Activated naive CD8-positive, alpha-beta T cell treated with anti-CD3 and anti-CD28 coated beads for 36 hours (primary cell): Measurements from ENCODE around the gene CHRDL2. TPM values are rescaled to one million over a fixed set of nuclear protein-coding genes. Genes with fewer than 3 reads are reported as not detected.
A peak's percentile ranks its signal among the peaks of the same experiment; 100 is the strongest.

Experiments used
- DNase-seq: peaks from one replicate; pipeline ENCODE4 v3.0.0; 2021
- H3K27ac Mint-ChIP-seq: one replicate; pipeline ENCODE4 v1.8.0; 2022; ENCODE audit warnings: mild to moderate bottlenecking, moderate library complexity, mixed read lengths
- H3K27me3 Mint-ChIP-seq: one replicate; pipeline ENCODE4 v1.8.0; 2022; ENCODE audit warnings: mild to moderate bottlenecking, mixed read lengths
- H3K36me3 Mint-ChIP-seq: one replicate; pipeline ENCODE4 v1.8.0; 2021; ENCODE audit warnings: mild to moderate bottlenecking, mixed read lengths
- H3K4me1 Mint-ChIP-seq: one replicate; pipeline ENCODE4 v1.8.0; 2021; ENCODE audit warnings: mixed read lengths
- H3K4me3 Mint-ChIP-seq: one replicate; pipeline ENCODE4 v1.8.0; 2022; ENCODE audit warnings: mild to moderate bottlenecking, moderate library complexity, mixed read lengths
- H3K9me3 Mint-ChIP-seq: one replicate; pipeline ENCODE4 v1.8.0; 2022; ENCODE audit warnings: mixed read lengths
- total RNA-seq, 2 experiments: library from RNA; stranded (reverse); gene quantifications; one replicate each; pipeline ENCODE4 v1.2.3, GENCODE V29; 2021

Gene CHRDL2
- total RNA-seq, 2 experiments from 2014 or later: not detected

DNA sequence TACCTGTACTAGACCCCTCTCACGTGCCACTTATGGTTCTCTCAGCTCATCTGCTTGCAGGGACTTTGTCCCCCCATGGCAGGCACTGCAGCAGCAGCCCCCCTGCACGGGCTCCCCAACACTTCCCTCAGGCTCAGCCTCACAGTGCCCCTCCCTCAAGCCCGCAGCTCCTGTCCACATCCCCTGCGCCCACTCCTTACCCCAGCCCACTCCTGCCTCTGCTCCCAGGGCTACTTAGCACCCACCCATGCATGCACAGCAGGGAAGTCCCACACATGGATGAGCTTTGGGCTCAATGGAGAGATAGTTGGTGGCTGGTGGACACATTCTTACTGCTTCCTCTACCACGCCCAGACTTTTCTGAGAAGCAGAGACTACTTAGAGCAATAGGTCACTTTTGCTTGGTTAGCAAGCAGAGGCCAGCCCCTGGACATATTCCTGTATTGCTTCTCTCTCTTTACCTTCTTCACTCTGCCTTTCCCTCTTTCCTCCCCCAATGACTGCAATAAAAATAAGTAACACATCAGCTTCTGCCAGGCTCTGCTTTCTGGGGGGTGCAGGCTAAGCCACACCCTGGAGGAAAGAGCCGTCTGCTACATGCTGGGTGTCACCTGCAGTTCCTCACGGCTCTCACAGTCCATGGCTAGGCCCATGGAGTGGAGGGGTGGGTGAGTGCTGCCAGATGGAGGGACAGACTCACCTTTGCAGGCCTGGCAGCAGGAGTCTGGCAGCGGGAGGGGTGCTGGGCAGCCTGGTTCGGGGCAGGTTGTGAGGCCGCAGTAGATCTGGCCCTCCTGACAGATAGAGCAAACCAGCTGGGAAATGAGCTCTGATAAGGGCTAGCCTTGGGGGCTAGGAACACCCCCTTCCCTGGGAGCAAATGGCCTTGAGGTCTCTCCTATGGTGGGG is 23.4 kb downstream of the CHRDL2 start:
- H3K9me3 Mint-ChIP-seq: no peaks in the 10 kb centered on the region
- DNase-seq: no peak
- no peaks in the 10 kb centered on the region for H3K4me1 Mint-ChIP-seq
- H3K27ac Mint-ChIP-seq: no peak overlapping the region
- H3K36me3 Mint-ChIP-seq: no peaks in the 10 kb centered on the region
- H3K27me3 Mint-ChIP-seq: no peaks in the 10 kb centered on the region
- no peak overlapping the region for H3K4me3 Mint-ChIP-seq

DNA sequence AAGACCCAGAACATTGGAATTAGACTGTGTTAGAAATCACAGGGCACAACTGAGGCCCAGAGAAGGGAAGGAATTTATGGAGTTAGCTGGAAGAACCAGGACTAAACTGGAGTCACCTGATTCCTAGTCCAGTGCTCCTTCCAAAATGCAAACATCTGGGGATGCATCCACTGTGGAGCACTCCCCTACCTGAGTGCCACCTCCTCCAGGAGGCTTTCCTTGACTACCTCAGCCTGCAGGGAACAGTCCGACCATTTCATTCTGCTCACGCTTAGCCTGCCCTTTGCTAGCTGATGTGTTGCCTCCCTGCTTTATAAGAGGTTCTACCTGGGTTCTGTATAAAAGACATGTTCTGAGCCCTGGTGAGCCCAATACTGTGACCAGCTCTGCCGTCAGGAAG is 24.0 kb downstream of the CHRDL2 start:
- Mint-ChIP-seq H3K4me3 (no peak overlapping the region), H3K9me3 (no peaks in the 10 kb centered on the region), H3K27ac (no peak overlapping the region), H3K4me1 (no peaks in the 10 kb centered on the region), H3K27me3 (no peaks in the 10 kb centered on the region), H3K36me3 (no peaks in the 10 kb centered on the region)
- DNase-seq: no peak

DNA sequence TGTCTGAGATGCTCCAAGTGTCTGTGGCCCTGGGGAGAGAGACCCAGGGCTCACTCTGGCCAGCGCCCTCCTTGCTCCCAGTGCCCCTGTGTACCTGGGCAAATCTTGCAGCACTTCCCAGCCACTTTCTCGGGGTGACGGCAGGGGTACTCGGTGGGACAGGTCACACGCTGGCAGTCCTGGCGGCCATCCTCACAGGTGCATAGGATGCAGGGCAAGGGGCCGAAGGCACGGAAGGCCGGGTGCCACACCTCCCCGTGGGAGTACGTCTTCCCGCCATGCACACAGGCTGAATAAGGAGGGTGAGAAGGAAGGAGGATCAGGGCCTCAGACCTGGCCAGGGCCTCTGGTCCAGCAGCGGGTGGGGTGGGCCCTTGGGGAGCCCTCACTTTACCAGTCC is 28.0 kb downstream of the CHRDL2 start:
- H3K36me3 Mint-ChIP-seq: no peaks in the 10 kb centered on the region
- H3K27me3 Mint-ChIP-seq: no peaks in the 10 kb centered on the region
- no peak overlapping the region for H3K27ac Mint-ChIP-seq
- H3K9me3 Mint-ChIP-seq: no peaks in the 10 kb centered on the region
- no peak overlapping the region for H3K4me3 Mint-ChIP-seq
- no peak for DNase-seq
- no peaks in the 10 kb centered on the region for H3K4me1 Mint-ChIP-seq

DNA sequence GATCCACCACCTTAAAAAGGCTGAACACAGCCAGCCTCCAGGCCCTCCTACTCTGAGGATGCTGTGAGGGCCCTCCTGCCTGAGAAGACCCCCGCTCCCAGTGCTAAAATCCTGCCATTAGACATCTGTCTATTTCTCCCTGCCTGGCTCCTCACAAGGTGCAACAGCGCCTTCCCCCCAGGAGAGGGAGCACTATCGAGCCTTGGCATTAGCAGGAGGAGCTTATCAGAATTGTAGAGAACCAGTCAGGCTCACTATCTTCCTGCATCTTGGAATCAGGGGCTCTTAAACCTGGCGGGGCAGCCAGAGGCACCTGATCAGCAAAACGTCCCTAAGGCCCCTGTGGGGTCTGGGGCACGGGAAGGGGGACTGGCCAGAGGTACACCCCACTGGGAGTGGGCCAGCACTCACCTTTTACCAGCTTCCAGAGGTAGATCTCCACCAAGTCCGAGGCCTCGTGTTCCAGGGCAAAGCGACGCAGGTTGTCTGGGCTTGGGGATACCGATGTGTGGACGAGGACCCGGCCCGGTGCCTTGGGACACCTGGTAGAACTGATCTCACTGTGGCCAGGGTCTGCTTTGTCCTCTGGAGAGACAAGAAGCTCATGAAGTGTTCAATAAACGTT is 28.7 kb downstream of the CHRDL2 start:
- H3K4me1 Mint-ChIP-seq: no peaks in the 10 kb centered on the region
- H3K36me3 Mint-ChIP-seq: no peaks in the 10 kb centered on the region
- no peak overlapping the region for H3K27ac Mint-ChIP-seq
- H3K4me3 Mint-ChIP-seq: no peak overlapping the region
- H3K9me3 Mint-ChIP-seq: no peaks in the 10 kb centered on the region
- DNase-seq: peak; percentile 44
- H3K27me3 Mint-ChIP-seq: peaks cover 2% of the 10 kb centered on the region

DNA sequence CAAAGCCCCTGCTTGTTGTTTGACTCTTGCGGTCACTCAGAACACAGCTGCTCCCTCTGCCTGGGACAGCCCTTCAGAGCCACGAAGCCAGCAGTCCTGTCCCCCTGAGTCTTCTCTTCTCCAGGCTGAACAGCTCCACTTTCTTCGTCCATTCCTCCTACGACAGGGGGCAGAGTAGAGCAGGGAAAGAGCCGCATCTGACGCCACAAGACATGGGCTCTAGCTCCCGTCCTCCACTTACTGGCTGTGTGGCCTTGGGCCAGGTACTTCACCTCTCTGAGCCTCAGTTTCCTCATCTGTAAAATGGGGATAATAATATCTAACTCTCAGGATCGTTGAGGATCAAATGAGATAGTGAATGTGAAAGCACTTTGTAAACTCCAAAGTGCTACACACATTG is 29.9 kb downstream of the CHRDL2 start:
- no peaks in the 10 kb centered on the region for H3K4me1 Mint-ChIP-seq
- peaks cover 9% of the 10 kb centered on the region for H3K27me3 Mint-ChIP-seq
- no peak overlapping the region for H3K4me3 Mint-ChIP-seq
- no peaks in the 10 kb centered on the region for H3K9me3 Mint-ChIP-seq
- no peak for DNase-seq
- no peaks in the 10 kb centered on the region for H3K36me3 Mint-ChIP-seq
- H3K27ac Mint-ChIP-seq: no peak overlapping the region

DNA sequence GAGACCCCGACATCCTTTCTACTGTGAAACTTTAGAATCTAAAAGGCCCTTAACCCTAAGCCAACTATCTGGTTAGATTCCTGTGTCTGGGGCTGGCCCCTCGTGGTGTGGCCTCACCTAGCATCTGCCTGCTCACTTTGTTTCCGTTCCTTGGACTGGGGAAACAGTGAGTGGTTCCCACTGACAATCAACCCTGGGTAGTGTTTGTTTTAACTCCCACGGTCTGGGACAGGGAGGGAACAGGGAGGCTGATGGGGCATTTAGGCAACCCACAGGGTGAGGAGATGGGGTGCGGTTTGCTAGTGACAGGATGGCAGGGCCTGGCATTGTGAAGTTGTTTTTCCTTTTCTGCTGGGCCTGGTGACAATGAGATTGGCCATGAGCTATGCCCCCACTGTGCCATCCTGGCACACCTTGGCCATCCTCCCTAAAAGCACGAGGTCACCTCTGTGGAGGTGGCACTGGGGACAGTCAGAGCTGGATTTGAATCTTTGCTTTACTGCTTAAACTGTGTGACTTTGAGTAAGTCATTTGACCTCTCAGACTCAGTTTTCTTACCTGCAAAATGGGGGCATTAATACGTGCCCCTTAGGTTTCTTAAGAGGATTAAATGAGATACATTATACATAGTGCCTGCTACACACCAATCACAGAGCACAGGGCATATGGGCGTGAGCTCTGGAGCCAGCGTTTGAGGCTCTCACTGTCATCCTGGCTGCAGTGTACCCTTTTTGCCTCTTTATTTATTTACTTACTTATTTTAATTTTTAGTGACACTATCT is 31.4 kb downstream of the CHRDL2 start:
- H3K9me3 Mint-ChIP-seq: no peaks in the 10 kb centered on the region

DNA sequence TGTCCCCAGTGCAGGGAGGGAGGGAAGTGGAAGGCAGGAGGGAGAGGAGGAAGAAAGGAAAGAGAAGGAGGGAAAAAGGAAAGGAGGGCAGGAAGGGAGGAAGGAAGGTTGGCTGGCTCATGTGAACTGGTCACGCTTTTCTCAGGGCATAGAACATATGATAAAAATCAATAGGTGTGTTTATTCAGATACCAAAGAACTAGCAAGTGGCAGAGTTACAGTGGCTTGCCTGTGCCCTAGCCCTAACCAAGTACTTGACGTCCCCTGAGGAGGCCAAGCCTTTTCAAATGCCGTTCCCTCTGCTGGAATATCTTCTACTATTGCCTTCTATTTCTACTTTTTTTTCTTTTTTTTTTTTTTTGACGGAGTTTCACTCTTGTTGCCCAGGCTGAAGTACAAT is 33.5 kb downstream of the CHRDL2 start:
- DNase-seq: no peak
- Mint-ChIP-seq H3K27ac (no peak overlapping the region), H3K36me3 (no peaks in the 10 kb centered on the region), H3K4me1 (no peaks in the 10 kb centered on the region), H3K9me3 (no peaks in the 10 kb centered on the region), H3K4me3 (no peak overlapping the region), H3K27me3 (peaks cover 9% of the 10 kb centered on the region)

More for the DNA sequence above, 31.4 kb downstream of the CHRDL2 start:
- H3K36me3 Mint-ChIP-seq: no peaks in the 10 kb centered on the region
- H3K4me3 Mint-ChIP-seq: no peak overlapping the region
- no peak overlapping the region for H3K27ac Mint-ChIP-seq
- no peaks in the 10 kb centered on the region for H3K4me1 Mint-ChIP-seq
- peaks cover 9% of the 10 kb centered on the region for H3K27me3 Mint-ChIP-seq
- no peak for DNase-seq

DNA sequence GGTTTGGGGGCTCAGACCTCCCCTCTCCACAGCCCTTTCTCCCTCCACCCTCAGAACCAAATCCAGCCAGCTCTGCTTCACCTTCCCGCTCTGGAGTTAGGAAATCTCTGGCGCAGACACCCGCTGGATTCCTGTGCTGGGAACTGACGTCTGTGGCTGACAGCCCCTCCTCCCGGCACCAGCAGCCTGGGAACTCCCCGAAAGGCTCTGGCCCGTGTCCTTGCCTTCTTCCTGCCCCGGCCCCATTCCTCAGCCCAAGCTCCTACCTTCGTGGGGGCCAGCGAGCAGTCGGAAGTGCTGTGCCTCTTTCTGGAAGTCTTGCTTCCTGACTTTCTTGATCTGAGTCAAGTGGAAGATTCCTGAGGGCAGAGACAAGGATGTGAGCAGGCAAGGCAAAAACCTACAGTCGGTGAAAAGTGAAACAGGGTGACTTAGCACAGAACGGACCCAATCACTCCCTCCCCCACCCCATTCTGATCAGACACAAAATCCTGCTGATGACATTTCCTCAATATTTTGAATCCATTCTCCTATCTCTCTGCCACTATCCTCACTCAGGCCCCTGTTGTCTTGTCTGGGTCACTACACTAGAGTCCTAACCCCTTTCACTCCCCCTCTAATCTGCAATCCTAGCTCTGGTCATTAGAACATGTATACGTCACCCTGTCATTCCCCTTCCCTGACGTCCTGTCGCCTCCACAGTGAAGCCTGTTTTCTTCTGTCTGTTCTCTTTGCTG is 34.1 kb downstream of the CHRDL2 start:
- no peak for DNase-seq
- no peaks in the 10 kb centered on the region for H3K9me3 Mint-ChIP-seq
- H3K4me3 Mint-ChIP-seq: no peak overlapping the region
- peaks cover 9% of the 10 kb centered on the region for H3K27me3 Mint-ChIP-seq
- no peaks in the 10 kb centered on the region for H3K36me3 Mint-ChIP-seq
- H3K4me1 Mint-ChIP-seq: no peaks in the 10 kb centered on the region
- no peak overlapping the region for H3K27ac Mint-ChIP-seq

DNA sequence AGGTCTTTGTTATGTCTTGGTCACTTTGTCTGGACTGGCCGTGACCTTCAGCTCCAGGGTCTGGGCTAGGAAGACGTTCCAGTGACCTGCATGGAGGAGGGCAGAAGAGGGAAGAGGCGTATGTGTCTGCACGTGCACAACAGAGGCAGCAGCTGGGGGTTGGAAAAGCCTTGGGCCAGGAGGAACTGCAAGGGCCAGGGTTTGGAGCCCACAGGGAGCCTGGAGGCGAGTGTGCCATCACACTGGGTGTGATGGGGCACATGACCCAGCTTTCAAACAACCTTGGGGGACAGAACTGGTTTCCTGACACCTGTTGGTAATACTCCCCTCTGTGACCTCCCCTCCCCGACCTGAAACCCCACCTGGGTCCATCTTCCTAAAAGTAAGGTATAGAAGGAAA is 34.7 kb downstream of the CHRDL2 start:
- no peak overlapping the region for H3K27ac Mint-ChIP-seq
- no peaks in the 10 kb centered on the region for H3K4me1 Mint-ChIP-seq
- H3K4me3 Mint-ChIP-seq: no peak overlapping the region
- no peaks in the 10 kb centered on the region for H3K36me3 Mint-ChIP-seq
- DNase-seq: no peak
- no peaks in the 10 kb centered on the region for H3K9me3 Mint-ChIP-seq
- H3K27me3 Mint-ChIP-seq: peaks cover 9% of the 10 kb centered on the region

DNA sequence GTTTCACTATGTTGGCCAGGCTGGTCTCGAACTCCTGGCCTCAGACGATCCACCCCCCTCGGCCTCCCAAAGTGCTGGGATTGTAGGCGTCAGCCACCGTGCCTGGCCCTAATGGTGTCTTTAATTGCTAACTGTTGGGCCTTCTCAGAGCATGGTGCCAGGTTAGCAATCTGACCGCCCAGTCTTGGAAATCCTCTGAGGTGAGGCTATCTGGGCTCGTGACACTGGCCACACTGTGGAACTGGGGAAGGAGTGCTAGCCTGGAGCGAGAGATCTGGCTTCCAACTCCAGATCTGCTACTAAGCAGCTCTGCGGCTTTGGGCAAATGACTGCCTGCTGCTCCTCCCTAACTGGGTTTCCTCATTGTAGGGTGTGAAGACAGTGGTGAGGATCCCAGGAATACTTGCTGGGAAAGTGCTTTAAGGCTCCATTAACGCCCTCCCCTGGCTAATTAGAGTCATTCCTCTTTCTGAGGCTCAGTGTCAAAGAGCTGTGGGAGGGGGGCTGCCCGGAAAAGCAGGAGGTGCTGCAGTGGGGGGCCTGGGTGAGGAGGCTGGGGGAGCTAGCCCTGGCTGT is 35.4 kb downstream of the CHRDL2 start:
- H3K4me3 Mint-ChIP-seq: no peak overlapping the region
- H3K27me3 Mint-ChIP-seq: peaks cover 9% of the 10 kb centered on the region
- H3K9me3 Mint-ChIP-seq: no peaks in the 10 kb centered on the region
- H3K36me3 Mint-ChIP-seq: no peaks in the 10 kb centered on the region
- H3K27ac Mint-ChIP-seq: no peak overlapping the region
- no peak for DNase-seq
- H3K4me1 Mint-ChIP-seq: no peaks in the 10 kb centered on the region

DNA sequence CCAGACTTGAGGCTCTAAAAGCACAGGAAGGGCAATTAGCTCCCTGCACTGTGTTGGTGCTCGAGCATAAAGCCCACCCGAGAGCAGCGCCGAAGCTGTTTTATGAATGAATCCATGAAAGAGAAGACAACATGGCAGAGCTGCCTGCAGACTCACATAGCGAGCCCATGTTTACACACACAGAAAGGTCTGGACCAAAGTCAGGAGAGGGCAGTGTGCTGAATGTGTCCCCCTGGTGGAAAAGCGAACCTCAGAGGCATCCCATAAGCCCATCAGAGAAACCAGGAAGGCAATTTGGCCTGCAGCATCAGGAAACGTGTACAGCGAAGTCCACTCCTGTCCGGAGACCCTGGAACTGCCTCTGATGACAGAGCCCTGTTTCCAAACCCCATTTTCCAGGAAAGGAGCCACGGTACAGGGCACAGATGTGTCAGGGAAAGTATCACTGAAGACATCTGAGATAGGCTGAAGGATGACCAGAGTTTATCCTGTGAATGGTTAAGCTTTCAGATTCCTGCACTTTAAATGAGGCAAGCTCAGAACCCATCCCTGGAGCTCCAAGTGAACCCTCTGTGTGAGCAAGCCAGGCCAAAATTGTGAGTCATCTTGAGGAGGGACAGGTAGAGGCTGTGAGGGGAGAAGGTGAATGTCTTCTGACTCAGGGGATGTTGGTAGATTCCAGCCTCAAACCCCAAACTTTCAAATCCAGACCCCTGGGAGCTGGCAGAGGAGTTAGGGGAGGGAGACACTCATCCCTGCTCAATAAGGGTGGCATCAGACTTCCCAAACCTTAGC is 36.9 kb downstream of the CHRDL2 start:
- no peak overlapping the region for H3K27ac Mint-ChIP-seq
- no peaks in the 10 kb centered on the region for H3K4me1 Mint-ChIP-seq
- no peak for DNase-seq
- peaks cover 9% of the 10 kb centered on the region for H3K27me3 Mint-ChIP-seq
- H3K9me3 Mint-ChIP-seq: no peaks in the 10 kb centered on the region
- no peaks in the 10 kb centered on the region for H3K36me3 Mint-ChIP-seq
- H3K4me3 Mint-ChIP-seq: no peak overlapping the region

DNA sequence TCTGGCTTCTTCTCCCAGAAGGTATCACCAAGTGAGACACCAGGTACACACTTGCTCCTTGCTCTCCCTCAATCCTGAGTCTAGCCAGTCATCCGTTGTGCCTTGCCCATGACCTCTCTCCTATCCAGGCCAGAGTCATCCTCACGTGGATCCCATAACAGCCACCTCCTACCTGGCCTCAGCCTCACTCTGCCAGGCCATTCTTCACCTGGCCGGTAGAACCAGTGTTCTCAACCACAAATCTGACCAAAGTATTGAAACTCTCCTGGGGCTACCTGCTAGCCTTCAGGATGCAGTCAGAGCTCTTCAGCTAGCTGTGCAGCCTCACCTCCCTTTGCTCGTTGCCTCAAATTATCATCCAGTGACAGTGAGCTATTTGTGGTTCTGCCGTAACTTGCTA is 37.7 kb downstream of the CHRDL2 start:
- DNase-seq: no peak
- Mint-ChIP-seq H3K4me3 (no peak overlapping the region), H3K9me3 (no peaks in the 10 kb centered on the region), H3K27ac (no peak overlapping the region), H3K4me1 (no peaks in the 10 kb centered on the region), H3K27me3 (peaks cover 9% of the 10 kb centered on the region), H3K36me3 (no peaks in the 10 kb centered on the region)

DNA sequence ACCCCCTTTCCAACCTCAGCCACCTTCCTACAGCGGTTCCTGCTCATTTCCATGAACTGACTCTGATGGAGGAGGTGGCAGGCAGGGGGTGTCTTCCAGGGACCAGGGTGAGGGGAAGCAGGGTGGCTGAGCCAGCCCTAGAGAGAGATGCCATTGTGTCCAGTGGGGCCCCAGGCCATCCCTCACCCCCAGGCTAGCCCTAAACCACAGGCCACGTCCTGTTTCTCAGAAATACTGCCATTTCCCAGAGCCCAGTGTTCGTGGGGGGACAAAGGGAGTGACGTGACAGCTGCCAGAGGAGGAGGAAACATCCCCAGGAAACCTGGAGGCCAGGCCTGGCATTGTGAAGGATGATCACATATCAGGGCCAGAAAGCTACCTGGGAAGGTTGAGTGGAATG is 39.5 kb downstream of the CHRDL2 start:
- Mint-ChIP-seq H3K9me3 (no peaks in the 10 kb centered on the region), H3K4me1 (no peaks in the 10 kb centered on the region)

DNA sequence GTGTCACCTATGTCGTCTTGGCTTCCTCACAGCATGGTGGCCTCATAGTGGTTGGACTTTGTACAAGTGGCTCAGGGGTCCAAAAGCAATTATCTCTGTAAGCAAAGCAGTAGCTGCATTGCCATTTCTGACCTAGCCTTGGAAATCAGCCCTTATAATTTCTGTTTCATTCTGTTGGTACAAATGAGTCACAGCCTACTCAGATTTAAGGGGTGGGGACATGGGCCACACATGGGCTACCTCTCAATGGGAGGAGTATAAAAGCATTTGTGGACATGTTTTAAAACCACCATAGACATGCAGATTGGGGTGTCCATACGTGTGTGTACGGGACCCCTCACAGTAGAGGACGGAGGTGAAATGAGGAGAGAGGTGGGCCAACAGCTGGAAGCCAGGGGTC is 41.6 kb downstream of the CHRDL2 start:
- no peaks in the 10 kb centered on the region for H3K36me3 Mint-ChIP-seq

More for the DNA sequence above, 39.5 kb downstream of the CHRDL2 start:
- Mint-ChIP-seq H3K27ac (no peak overlapping the region), H3K36me3 (no peaks in the 10 kb centered on the region), H3K4me3 (no peak overlapping the region), H3K27me3 (no peaks in the 10 kb centered on the region)
- no peak for DNase-seq

More for the DNA sequence above, 41.6 kb downstream of the CHRDL2 start:
- Mint-ChIP-seq H3K9me3 (no peaks in the 10 kb centered on the region), H3K4me3 (no peak overlapping the region), H3K27ac (no peak overlapping the region), H3K4me1 (no peaks in the 10 kb centered on the region), H3K27me3 (peaks cover 6% of the 10 kb centered on the region)
- DNase-seq: no peak
